Tibial artery (tissue), 4 donors: ENCODE data around the gene EIF2D.

Experiments used
- DNase-seq, 2 donors: peaks; one replicate each; pipeline ENCODE4 v3.0.0-alpha.2; 2019
- H3K27ac ChIP-seq, 2 donors: fragments of 200-600 bp; sonication (generic) in 1 of 2; 1 replicate in 1 of 2; 2 replicates in 1 of 2; pipeline ENCODE4 v1.5.1; 2018 to 2019; ENCODE audit warnings: mild to moderate bottlenecking in 1 of 2
- H3K27me3 ChIP-seq, 2 donors: fragments of 200-600 bp; sonication (generic) in 1 of 2; one replicate each; pipeline versions ENCODE4 v1.5.1 to v1.6.0; 2016 to 2019
- H3K36me3 ChIP-seq, 3 donors: fragments of 200-600 bp; sonication (generic) in 2 of 3; one replicate each; pipeline ENCODE4 v1.5.1; 2016 to 2019; ENCODE audit warnings: mild to moderate bottlenecking in 2 of 3
- H3K4me1 ChIP-seq, 4 donors: fragments of 200-600 bp; sonication (generic) in 2 of 4; 1 replicate in 3 of 4; 2 replicates in 1 of 4; pipeline ENCODE4 v1.5.1; 2016 to 2019
- H3K4me3 ChIP-seq, 2 donors: fragments of 200-600 bp; sonication (generic) in 1 of 2; 1 replicate in 1 of 2; 2 replicates in 1 of 2; pipeline ENCODE4 v1.5.1; 2018 to 2019; ENCODE audit warnings: mild to moderate bottlenecking in 2 of 2
- H3K9me3 ChIP-seq, 3 donors: fragments of 200-600 bp; sonication (generic) in 1 of 3; one replicate each; pipeline ENCODE4 v1.5.1; 2016 to 2019
- intact Hi-C: fragments of 100-400 bp; cut with DNase I; formaldehyde crosslinking; loops from one replicate; pipeline ENCODE4 v1.15.0; 2023; ENCODE audit warnings: low total_unique reads
- TF ChIP-seq, protein P1 (sequence below), 2 experiments: fragments of 200-600 bp in 1 of 2; fragments of 450-650 bp in 1 of 2; IDR thresholded peaks; one replicate each; pipeline ENCODE4 v1.5.1; 2017 to 2019; ENCODE audit warnings: antibody characterized with exemption in 2 of 2, mild to moderate bottlenecking in 1 of 2, moderate library complexity in 1 of 2

Gene EIF2D

GRCh38 chr1:206570529-206570928, 41.7 kb downstream of the EIF2D start:
- Histone ChIP-seq H3K27ac (no peak overlapping the region), H3K4me3 (no peak overlapping the region), H3K9me3 (no peaks in the 10 kb centered on the region), H3K36me3 (no peaks in the 10 kb centered on the region), H3K4me1 (no peaks in the 10 kb centered on the region), H3K27me3 (no peaks in the 10 kb centered on the region)
- TF ChIP-seq, protein P1, sequence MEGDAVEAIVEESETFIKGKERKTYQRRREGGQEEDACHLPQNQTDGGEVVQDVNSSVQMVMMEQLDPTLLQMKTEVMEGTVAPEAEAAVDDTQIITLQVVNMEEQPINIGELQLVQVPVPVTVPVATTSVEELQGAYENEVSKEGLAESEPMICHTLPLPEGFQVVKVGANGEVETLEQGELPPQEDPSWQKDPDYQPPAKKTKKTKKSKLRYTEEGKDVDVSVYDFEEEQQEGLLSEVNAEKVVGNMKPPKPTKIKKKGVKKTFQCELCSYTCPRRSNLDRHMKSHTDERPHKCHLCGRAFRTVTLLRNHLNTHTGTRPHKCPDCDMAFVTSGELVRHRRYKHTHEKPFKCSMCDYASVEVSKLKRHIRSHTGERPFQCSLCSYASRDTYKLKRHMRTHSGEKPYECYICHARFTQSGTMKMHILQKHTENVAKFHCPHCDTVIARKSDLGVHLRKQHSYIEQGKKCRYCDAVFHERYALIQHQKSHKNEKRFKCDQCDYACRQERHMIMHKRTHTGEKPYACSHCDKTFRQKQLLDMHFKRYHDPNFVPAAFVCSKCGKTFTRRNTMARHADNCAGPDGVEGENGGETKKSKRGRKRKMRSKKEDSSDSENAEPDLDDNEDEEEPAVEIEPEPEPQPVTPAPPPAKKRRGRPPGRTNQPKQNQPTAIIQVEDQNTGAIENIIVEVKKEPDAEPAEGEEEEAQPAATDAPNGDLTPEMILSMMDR (IDR thresholded peaks at IDR 0.05): no peak
- no peak for DNase-seq
- intact Hi-C loops: no loop called here

DNA sequence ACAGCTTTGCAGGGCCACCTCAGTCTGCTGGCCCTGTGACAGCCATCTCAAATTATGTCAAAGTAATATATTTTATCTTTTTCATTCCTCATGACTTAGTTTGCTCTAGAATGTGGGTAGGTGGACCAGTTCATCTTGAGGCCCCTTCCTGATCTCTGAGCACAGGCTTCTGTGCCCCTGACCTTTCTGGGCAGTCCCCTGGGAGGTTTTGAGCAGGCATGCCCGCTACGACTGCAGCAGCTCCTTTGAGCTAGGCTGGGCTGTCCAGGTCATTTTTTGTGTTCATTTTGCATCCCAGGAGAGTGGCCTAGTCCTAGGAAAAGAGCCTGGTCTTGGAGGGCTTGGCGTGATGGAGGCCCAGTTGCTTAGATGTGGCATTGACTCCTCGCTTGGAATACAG, 42.7 kb downstream of the EIF2D start:
- H3K4me1 ChIP-seq: no peaks in the 10 kb centered on the region
- H3K36me3 ChIP-seq: no peaks in the 10 kb centered on the region
- TF ChIP-seq, protein P1 (IDR thresholded peaks at IDR 0.05): no peak
- no peak for DNase-seq
- H3K27ac ChIP-seq: no peak overlapping the region
- no peaks in the 10 kb centered on the region for H3K9me3 ChIP-seq
- no peaks in the 10 kb centered on the region for H3K27me3 ChIP-seq
- H3K4me3 ChIP-seq: no peak overlapping the region
- intact Hi-C loops: no loop called here

GRCh38 chr1:206568779-206569352, 43.4 kb downstream of the EIF2D start:
- no peaks in the 10 kb centered on the region for H3K9me3 ChIP-seq
- H3K36me3 ChIP-seq: no peaks in the 10 kb centered on the region
- H3K4me3 ChIP-seq: no peak overlapping the region
- H3K27ac ChIP-seq: no peak overlapping the region
- DNase-seq: no peak
- intact Hi-C loops: no loop called here
- H3K27me3 ChIP-seq: no peaks in the 10 kb centered on the region
- no peaks in the 10 kb centered on the region for H3K4me1 ChIP-seq
- TF ChIP-seq, protein P1 (IDR thresholded peaks at IDR 0.05): no peak

GRCh38 chr1:206568256-206568655, 44.0 kb downstream of the EIF2D start:
- TF ChIP-seq, protein P1 (IDR thresholded peaks at IDR 0.05): no peak
- H3K27me3 ChIP-seq: no peaks in the 10 kb centered on the region
- H3K4me3 ChIP-seq: no peak overlapping the region
- H3K36me3 ChIP-seq: no peaks in the 10 kb centered on the region
- H3K4me1 ChIP-seq: no peaks in the 10 kb centered on the region
- no peak for DNase-seq
- intact Hi-C loops: no loop called here
- H3K27ac ChIP-seq: no peak overlapping the region
- no peaks in the 10 kb centered on the region for H3K9me3 ChIP-seq

GRCh38 chr1:206566999-206567398, 45.3 kb downstream of the EIF2D start:
- Histone ChIP-seq H3K36me3 (no peaks in the 10 kb centered on the region), H3K4me3 (no peak overlapping the region), H3K27me3 (no peaks in the 10 kb centered on the region), H3K9me3 (no peaks in the 10 kb centered on the region), H3K27ac (no peak overlapping the region), H3K4me1 (no peaks in the 10 kb centered on the region)
- TF ChIP-seq, protein P1 (IDR thresholded peaks at IDR 0.05): no peak
- DNase-seq: no peak
- intact Hi-C loops: no loop called here

DNA sequence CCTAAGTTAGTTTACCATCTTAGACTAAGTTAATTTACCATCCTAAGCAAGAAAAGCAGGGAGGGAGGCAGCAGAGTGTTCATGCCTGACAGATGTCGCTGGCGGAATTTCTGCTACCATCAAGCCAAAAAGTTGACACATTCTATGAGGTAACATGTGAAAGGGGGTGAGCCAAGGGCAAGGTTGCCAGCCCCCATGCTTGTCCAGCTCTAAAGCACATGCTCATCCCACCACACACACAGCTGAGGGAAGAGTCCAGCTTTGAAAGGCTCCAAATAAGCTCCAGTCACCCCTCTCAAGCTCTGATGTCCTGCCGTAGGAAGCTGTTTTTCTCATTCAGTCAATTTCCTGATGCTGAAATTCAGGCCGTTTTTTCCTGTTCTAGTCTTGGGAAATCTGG, 46.3 kb downstream of the EIF2D start:
- H3K36me3 ChIP-seq: no peaks in the 10 kb centered on the region
- intact Hi-C loops: no loop called here
- H3K9me3 ChIP-seq: no peaks in the 10 kb centered on the region
- no peak overlapping the region for H3K4me3 ChIP-seq
- TF ChIP-seq, protein P1 (IDR thresholded peaks at IDR 0.05): no peak
- no peak overlapping the region for H3K27ac ChIP-seq
- H3K4me1 ChIP-seq: no peaks in the 10 kb centered on the region
- no peak for DNase-seq
- H3K27me3 ChIP-seq: no peaks in the 10 kb centered on the region
